Measurements from ENCODE around the gene COL9A1. TPM values are rescaled to one million over a fixed set of nuclear protein-coding genes. Genes with fewer than 3 reads are reported as not detected.

COL9A1 gene
- total RNA-seq, 1 donor from 2014 or later, result not detected

DNA sequence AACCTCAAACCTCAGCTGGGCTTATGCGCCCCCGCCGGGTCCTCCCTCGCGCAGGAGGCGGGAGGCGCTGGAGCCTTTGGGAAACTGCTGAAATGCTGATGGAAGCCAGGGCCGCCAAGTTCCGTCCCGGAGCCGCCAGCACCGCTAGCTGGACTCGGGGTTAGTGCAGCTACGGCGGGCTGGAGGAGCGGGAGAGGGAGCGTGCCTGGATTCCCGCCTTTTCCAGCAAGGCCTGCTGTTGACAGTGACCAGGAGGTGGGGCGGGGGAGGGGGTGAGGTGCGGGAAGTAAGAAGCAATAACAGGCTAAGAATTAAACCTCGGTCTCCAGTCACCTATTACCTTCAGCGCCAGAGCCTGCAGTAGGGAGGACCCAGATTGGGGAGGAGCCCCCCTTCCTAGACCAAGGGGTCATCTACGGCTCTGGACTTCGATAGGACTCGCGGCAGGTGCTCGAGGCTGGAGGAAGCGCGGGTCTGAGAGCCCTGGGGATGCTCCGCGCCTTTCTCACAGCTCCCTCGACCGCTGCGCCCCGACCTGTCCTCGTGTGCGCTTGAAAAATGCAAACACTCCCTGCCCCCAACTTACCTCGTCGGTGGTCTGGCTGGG, 20.5 kb downstream of the COL9A1 start:
- H3K27ac Mint-ChIP-seq, result no peak overlapping the region
- H3K4me3 Mint-ChIP-seq (ENCODE audit: low read depth), result no peak overlapping the region
- DNase-seq (ENCODE audit: low spot score), result no peak
- intact Hi-C loops (cut with micrococcal nuclease), result no loop called here
- H3K36me3 Mint-ChIP-seq (ENCODE audit: low read depth), result no peaks in the 10 kb centered on the region
- no peaks in the 10 kb centered on the region for H3K9me3 Mint-ChIP-seq
- H3K4me1 Mint-ChIP-seq (ENCODE audit: low read depth), result no peaks in the 10 kb centered on the region
- peaks cover 28% of the 10 kb centered on the region for H3K27me3 Mint-ChIP-seq (ENCODE audit: low read depth)

- intact Hi-C loops (cut with micrococcal nuclease), result no loop called here
- H3K9me3 Mint-ChIP-seq, result no peaks in the 10 kb centered on the region
- no peak overlapping the region for H3K27ac Mint-ChIP-seq
- peaks cover 28% of the 10 kb centered on the region for H3K27me3 Mint-ChIP-seq (ENCODE audit: low read depth)
- no peak overlapping the region for H3K4me3 Mint-ChIP-seq (ENCODE audit: low read depth)
- no peaks in the 10 kb centered on the region for H3K4me1 Mint-ChIP-seq (ENCODE audit: low read depth)
- H3K36me3 Mint-ChIP-seq (ENCODE audit: low read depth), result no peaks in the 10 kb centered on the region
- DNase-seq (ENCODE audit: low spot score), result no peak
Observed at GRCh38 chr6:70281923-70282311, 21.0 kb downstream of the COL9A1 start.

DNA sequence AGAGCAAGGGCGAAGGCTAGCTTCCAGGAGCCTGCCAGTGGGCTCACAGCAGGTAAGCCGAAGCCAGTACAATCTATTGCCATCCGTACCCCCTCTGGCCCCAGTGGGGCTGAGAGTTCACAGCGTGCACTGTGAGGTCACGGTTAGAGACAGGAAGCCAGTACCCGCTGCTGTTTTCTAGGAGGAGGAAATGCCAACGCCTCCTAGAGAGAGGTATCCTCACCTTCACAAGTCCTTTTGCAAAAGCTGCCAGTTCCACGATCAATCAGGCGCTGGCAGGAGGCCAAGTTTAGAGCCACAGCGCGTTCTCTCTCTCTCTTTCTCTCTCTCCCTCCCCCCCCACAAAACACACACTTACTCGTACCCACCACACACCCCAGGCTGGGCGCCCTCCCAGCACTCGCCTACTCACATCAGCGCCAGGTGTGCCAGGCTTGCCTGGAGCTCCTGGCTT, 22.5 kb downstream of the COL9A1 start:
- intact Hi-C loops (cut with micrococcal nuclease), result no loop called here
- Mint-ChIP-seq H3K4me1 (ENCODE audit: low read depth) (no peaks in the 10 kb centered on the region), H3K27me3 (ENCODE audit: low read depth) (peaks cover 28% of the 10 kb centered on the region), H3K9me3 (no peaks in the 10 kb centered on the region), H3K36me3 (ENCODE audit: low read depth) (no peaks in the 10 kb centered on the region), H3K27ac (no peak overlapping the region), H3K4me3 (ENCODE audit: low read depth) (no peak overlapping the region)
- DNase-seq (ENCODE audit: low spot score), result no peak

DNA sequence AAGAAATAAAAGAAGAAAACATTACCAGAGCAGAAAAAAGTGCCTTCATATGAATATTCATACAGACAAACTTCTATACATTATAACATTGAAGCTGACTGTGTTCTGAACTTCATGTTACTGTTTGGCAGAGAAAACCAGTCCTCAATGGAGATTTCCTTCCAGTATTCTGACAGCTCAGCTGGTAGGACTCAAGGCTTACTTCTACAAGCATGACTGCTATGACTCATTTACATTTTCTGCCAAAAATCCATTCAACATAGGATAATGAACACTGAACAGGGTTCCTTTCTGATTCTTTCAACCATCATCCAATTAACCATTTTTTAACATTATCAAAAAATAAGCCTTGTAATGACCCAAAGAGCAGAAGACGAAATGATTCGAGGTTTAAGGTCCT, 25.4 kb downstream of the COL9A1 start:
- intact Hi-C loops (cut with micrococcal nuclease), result no loop called here
- H3K27me3 Mint-ChIP-seq (ENCODE audit: low read depth), result peaks cover 10% of the 10 kb centered on the region
- H3K9me3 Mint-ChIP-seq, result no peaks in the 10 kb centered on the region

GRCh38 chr6:70274338-70274737, 28.5 kb downstream of the COL9A1 start:
- intact Hi-C loops (cut with micrococcal nuclease), result no loop called here
- Mint-ChIP-seq H3K27me3 (ENCODE audit: low read depth) (no peaks in the 10 kb centered on the region), H3K27ac (no peak overlapping the region), H3K4me3 (ENCODE audit: low read depth) (no peak overlapping the region), H3K36me3 (ENCODE audit: low read depth) (no peaks in the 10 kb centered on the region), H3K9me3 (no peaks in the 10 kb centered on the region), H3K4me1 (ENCODE audit: low read depth) (no peaks in the 10 kb centered on the region)
- no peak for DNase-seq (ENCODE audit: low spot score)

More for the DNA sequence above, 25.4 kb downstream of the COL9A1 start:
- Mint-ChIP-seq H3K27ac (no peak overlapping the region), H3K4me3 (ENCODE audit: low read depth) (no peak overlapping the region), H3K4me1 (ENCODE audit: low read depth) (no peaks in the 10 kb centered on the region), H3K36me3 (ENCODE audit: low read depth) (no peaks in the 10 kb centered on the region)
- no peak for DNase-seq (ENCODE audit: low spot score)

- intact Hi-C loops (cut with micrococcal nuclease), result no loop called here
- Mint-ChIP-seq H3K36me3 (ENCODE audit: low read depth) (no peaks in the 10 kb centered on the region), H3K27ac (no peak overlapping the region), H3K4me1 (ENCODE audit: low read depth) (no peaks in the 10 kb centered on the region), H3K4me3 (ENCODE audit: low read depth) (no peak overlapping the region), H3K9me3 (no peaks in the 10 kb centered on the region), H3K27me3 (ENCODE audit: low read depth) (no peaks in the 10 kb centered on the region)
- DNase-seq (ENCODE audit: low spot score), result no peak
Observed at GRCh38 chr6:70272071-70272470, 30.8 kb downstream of the COL9A1 start.

GRCh38 chr6:70270287-70271005, 32.4 kb downstream of the COL9A1 start:
- Mint-ChIP-seq H3K4me3 (ENCODE audit: low read depth) (no peak overlapping the region), H3K36me3 (ENCODE audit: low read depth) (no peaks in the 10 kb centered on the region), H3K4me1 (ENCODE audit: low read depth) (no peaks in the 10 kb centered on the region), H3K27me3 (ENCODE audit: low read depth) (no peaks in the 10 kb centered on the region), H3K27ac (no peak overlapping the region), H3K9me3 (no peaks in the 10 kb centered on the region)
- intact Hi-C loops (cut with micrococcal nuclease), result no loop called here
- DNase-seq (ENCODE audit: low spot score), result no peak

DNA sequence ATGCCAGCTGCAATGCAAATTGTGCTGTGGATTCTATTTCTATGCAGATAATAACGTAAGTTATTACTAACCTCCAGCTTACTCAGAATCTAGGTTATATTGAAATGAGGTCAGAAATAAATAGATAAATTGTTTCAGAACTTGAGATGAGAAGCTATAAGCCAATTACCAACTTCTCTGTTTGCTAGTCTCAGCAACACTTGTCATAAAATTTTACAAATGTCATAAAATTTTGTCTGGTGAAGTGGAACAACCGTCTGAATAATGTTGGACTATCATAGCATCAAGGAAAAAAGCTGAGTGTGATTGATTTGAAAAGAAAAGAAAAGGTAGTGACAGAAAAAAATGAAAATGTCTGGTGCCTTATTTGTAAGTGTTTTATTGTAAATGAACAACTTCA, 36.7 kb downstream of the COL9A1 start:
- no peaks in the 10 kb centered on the region for H3K36me3 Mint-ChIP-seq (ENCODE audit: low read depth)
- DNase-seq (ENCODE audit: low spot score), result no peak
- no peaks in the 10 kb centered on the region for H3K27me3 Mint-ChIP-seq (ENCODE audit: low read depth)
- no peaks in the 10 kb centered on the region for H3K4me1 Mint-ChIP-seq (ENCODE audit: low read depth)
- intact Hi-C loops (cut with micrococcal nuclease), result no loop called here
- no peaks in the 10 kb centered on the region for H3K9me3 Mint-ChIP-seq
- no peak overlapping the region for H3K27ac Mint-ChIP-seq
- no peak overlapping the region for H3K4me3 Mint-ChIP-seq (ENCODE audit: low read depth)

GRCh38 chr6:70264306-70264705, 38.6 kb downstream of the COL9A1 start:
- DNase-seq (ENCODE audit: low spot score), result no peak
- Mint-ChIP-seq H3K36me3 (ENCODE audit: low read depth) (no peaks in the 10 kb centered on the region), H3K27me3 (ENCODE audit: low read depth) (no peaks in the 10 kb centered on the region), H3K9me3 (no peaks in the 10 kb centered on the region), H3K27ac (no peak overlapping the region), H3K4me3 (ENCODE audit: low read depth) (no peak overlapping the region), H3K4me1 (ENCODE audit: low read depth) (no peaks in the 10 kb centered on the region)
- intact Hi-C loops (cut with micrococcal nuclease), result no loop called here

GRCh38 chr6:70258483-70258882, 44.4 kb downstream of the COL9A1 start:
- no peak for DNase-seq (ENCODE audit: low spot score)
- Mint-ChIP-seq H3K9me3 (no peaks in the 10 kb centered on the region), H3K36me3 (ENCODE audit: low read depth) (no peaks in the 10 kb centered on the region), H3K4me1 (ENCODE audit: low read depth) (no peaks in the 10 kb centered on the region), H3K27me3 (ENCODE audit: low read depth) (no peaks in the 10 kb centered on the region), H3K4me3 (ENCODE audit: low read depth) (no peak overlapping the region), H3K27ac (no peak overlapping the region)
- intact Hi-C loops (cut with micrococcal nuclease), result no loop called here

DNA sequence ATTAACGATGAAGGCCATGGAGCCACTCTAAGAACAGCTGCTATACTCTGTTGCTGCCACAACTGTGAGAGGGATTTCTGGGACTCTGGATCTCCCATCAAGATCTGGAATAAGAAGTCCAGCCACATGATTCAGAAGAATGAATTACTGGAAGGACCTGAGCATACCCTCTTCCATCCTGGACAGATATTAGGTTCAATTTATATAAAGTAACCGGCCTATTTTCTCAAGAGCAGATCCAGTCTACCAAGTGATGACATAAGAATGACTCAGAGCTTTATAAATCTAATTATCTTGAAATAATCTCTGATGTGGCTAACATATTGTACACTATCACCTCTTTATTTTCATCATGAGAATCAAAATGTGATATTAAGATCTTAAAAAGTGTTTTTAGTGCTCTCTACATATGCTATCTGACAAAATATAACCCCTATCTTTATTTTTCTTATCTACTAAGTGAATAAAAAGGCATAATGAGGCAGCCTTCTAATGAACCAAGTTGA, 45.1 kb downstream of the COL9A1 start:
- H3K4me1 Mint-ChIP-seq (ENCODE audit: low read depth), result no peaks in the 10 kb centered on the region
- no peak for DNase-seq (ENCODE audit: low spot score)
- no peak overlapping the region for H3K27ac Mint-ChIP-seq
- no peaks in the 10 kb centered on the region for H3K36me3 Mint-ChIP-seq (ENCODE audit: low read depth)
- H3K4me3 Mint-ChIP-seq (ENCODE audit: low read depth), result no peak overlapping the region
- intact Hi-C loops (cut with micrococcal nuclease), result no loop called here
- no peaks in the 10 kb centered on the region for H3K9me3 Mint-ChIP-seq
- H3K27me3 Mint-ChIP-seq (ENCODE audit: low read depth), result no peaks in the 10 kb centered on the region

GRCh38 chr6:70254784-70255183, 48.1 kb downstream of the COL9A1 start:
- no peak overlapping the region for H3K4me3 Mint-ChIP-seq (ENCODE audit: low read depth)
- intact Hi-C loops (cut with micrococcal nuclease), result no loop called here
- H3K4me1 Mint-ChIP-seq (ENCODE audit: low read depth), result no peaks in the 10 kb centered on the region
- no peaks in the 10 kb centered on the region for H3K9me3 Mint-ChIP-seq
- no peak for DNase-seq (ENCODE audit: low spot score)
- H3K27me3 Mint-ChIP-seq (ENCODE audit: low read depth), result no peaks in the 10 kb centered on the region
- no peak overlapping the region for H3K27ac Mint-ChIP-seq
- H3K36me3 Mint-ChIP-seq (ENCODE audit: low read depth), result no peaks in the 10 kb centered on the region

DNA sequence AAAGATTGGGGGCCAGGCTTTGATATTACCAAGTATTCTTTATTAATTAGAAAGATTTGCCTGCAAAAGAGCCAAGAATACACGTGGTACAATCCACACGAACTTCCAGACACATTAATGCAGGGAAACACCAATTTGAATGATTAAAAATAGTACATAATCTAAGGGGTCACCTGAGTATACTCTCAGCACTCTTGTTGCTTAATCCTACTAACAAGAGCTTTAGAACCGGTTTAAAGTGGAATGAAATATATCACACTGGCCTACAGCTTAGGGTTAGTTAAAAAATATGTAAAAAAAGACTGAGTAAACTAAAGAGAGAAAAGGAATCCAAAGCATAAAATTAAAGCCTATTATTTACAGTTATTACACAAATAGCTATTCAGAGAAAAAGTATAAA, 49.0 kb downstream of the COL9A1 start:
- H3K36me3 Mint-ChIP-seq (ENCODE audit: low read depth), result no peaks in the 10 kb centered on the region
- intact Hi-C loops (cut with micrococcal nuclease), result no loop called here
- no peak overlapping the region for H3K4me3 Mint-ChIP-seq (ENCODE audit: low read depth)
- no peaks in the 10 kb centered on the region for H3K27me3 Mint-ChIP-seq (ENCODE audit: low read depth)
- no peak overlapping the region for H3K27ac Mint-ChIP-seq
- DNase-seq (ENCODE audit: low spot score), result no peak
- no peaks in the 10 kb centered on the region for H3K9me3 Mint-ChIP-seq
- no peaks in the 10 kb centered on the region for H3K4me1 Mint-ChIP-seq (ENCODE audit: low read depth)

Data from activated T-helper 2 cell treated with anti-CD3 and anti-CD28 coated beads, Interferon-gamma antibody, Interleukin-2, Interleukin-4, amounts not matched to agents 10 μg/mL and 5 μg/mL and 100 μg/mL, durations not matched to agents 14 hours and 24 hours and 36 hours (primary cell).